K562 (cell line): Measurements from ENCODE around the gene ABHD5. TPM values are rescaled to one million over a fixed set of nuclear protein-coding genes. Genes with fewer than 3 reads are reported as not detected.

Source experiments
- CEBPG ChIP-seq, 3 experiments: fragments of 200-800 bp in 1 of 3; sonication (Bioruptor generic) in 1 of 3; sonication (generic) in 1 of 3; formaldehyde crosslinking in 1 of 3; IDR thresholded peaks in 2 of 3; conservative IDR thresholded peaks in 1 of 3; 2 replicates each; pipeline versions ENCODE4 v1.6.1 to v1.8.0; 2016 to 2022; ENCODE audit warnings: missing compliant biosample characterization in 2 of 3, missing genetic modification characterization in 2 of 3, mild to moderate bottlenecking in 1 of 3, missing genetic modification reagents in 1 of 3
- CHD4 ChIP-seq: fragments of 200-600 bp; sonication (generic); IDR thresholded peaks from 3 replicates; pipeline ENCODE4 v1.6.1; 2012; ENCODE audit warnings: low read depth, mild to moderate bottlenecking, mixed read lengths, low read length, inconsistent platforms; ENCODE audit not compliant: insufficient read depth, insufficient replicate concordance, poor library complexity, severe bottlenecking
- EHMT2 ChIP-seq: fragments of 450-650 bp; IDR thresholded peaks from 2 replicates; pipeline ENCODE4 v1.6.1; 2018; ENCODE audit warnings: antibody characterized with exemption
- FOXA3 ChIP-seq, 2 experiments: fragments of 450-650 bp in 1 of 2; sonication (generic) in 1 of 2; formaldehyde crosslinking; IDR thresholded peaks in 1 of 2; conservative IDR thresholded peaks in 1 of 2; 2 replicates each; pipeline versions ENCODE4 v1.4.0 to v1.8.0; 2020 to 2022; ENCODE audit warnings: mild to moderate bottlenecking in 2 of 2, missing genetic modification reagents in 1 of 2
- MLLT1 ChIP-seq, 2 experiments: fragments of 450-650 bp; IDR thresholded peaks; 2 replicates each; pipeline ENCODE4 v1.6.1; 2016
- RHOXF2B ChIP-seq: fragments of 250-450 bp; sonication (Bioruptor Pico); conservative IDR thresholded peaks from 2 replicates; pipeline ENCODE4 v1.5.1; 2021
- ZC3H4 ChIP-seq: sonication (generic); formaldehyde crosslinking; IDR thresholded peaks from 2 replicates; pipeline ENCODE4 v1.9.0; 2021; ENCODE audit warnings: missing genetic modification reagents, borderline replicate concordance
- ZNF239 ChIP-seq: fragments of 250-450 bp; sonication (Bioruptor Pico); IDR thresholded peaks from 2 replicates; pipeline ENCODE4 v1.4.0; 2020; ENCODE audit warnings: mild to moderate bottlenecking
- polyA plus RNA-seq, 8 experiments: library from polyadenylated mRNA; depleted of rRNA in 4 of 8; stranded (reverse) in 5 of 8; unstranded in 3 of 8; fragments of >200 nt; fragmentation: Nextera tagmentation in 2 of 8; fragmentation: Illumina TruSeq in 1 of 8; extraction: Ambion mirVana in 2 of 8; extraction: Trizol in 1 of 8; gene quantifications; 2 replicates each; pipeline versions ENCODE4 v1.2.1 to v1.2.3, GENCODE V29; 2011 to 2014; ENCODE audit warnings: inconsistent platforms in 1 of 8, missing spikeins in 1 of 8
- total RNA-seq, 7 experiments: library from RNA; depleted of rRNA in 6 of 7; stranded (reverse); fragments of >200 nt in 6 of 7; fragmentation: Illumina TruSeq in 2 of 7; extraction: Trizol in 2 of 7; gene quantifications; 2 replicates each; pipeline versions ENCODE4 v1.2.1 to v1.2.3, GENCODE V29; 2011 to 2021; ENCODE audit warnings: low replicate concordance in 1 of 7
- TF ChIP-seq, protein P1 (sequence below), 2 experiments: fragments of 250-450 bp in 1 of 2; fragments of 450-650 bp in 1 of 2; sonication (Bioruptor Pico) in 1 of 2; IDR thresholded peaks; 2 replicates each; pipeline versions ENCODE4 v1.6.1 to v1.8.0; 2016 to 2021; ENCODE audit warnings: mild to moderate bottlenecking in 2 of 2, moderate library complexity in 2 of 2, missing compliant biosample characterization in 1 of 2, missing genetic modification characterization in 1 of 2
- TF ChIP-seq, protein P2 (sequence below), 2 experiments: fragments of 450-650 bp; formaldehyde crosslinking in 1 of 2; IDR thresholded peaks; 2 replicates each; pipeline versions ENCODE4 v1.4.0 to v1.6.1; 2014 to 2020; ENCODE audit warnings: mild to moderate bottlenecking in 2 of 2, borderline replicate concordance in 1 of 2, low read depth in 1 of 2
- TF ChIP-seq, protein P3 (sequence below): fragments of 200-800 bp; sonication (Bioruptor generic); IDR thresholded peaks from 2 replicates; pipeline ENCODE4 v1.6.1; 2017; ENCODE audit warnings: missing genetic modification characterization, missing compliant biosample characterization

The ABHD5 gene
- total and polyA plus RNA-seq, 9 of the 15 experiments (the other 6 are each of a cell fraction or from before 2014, with no cell fraction given): 27.8 to 61.7 (median 39.9) TPM

DNA sequence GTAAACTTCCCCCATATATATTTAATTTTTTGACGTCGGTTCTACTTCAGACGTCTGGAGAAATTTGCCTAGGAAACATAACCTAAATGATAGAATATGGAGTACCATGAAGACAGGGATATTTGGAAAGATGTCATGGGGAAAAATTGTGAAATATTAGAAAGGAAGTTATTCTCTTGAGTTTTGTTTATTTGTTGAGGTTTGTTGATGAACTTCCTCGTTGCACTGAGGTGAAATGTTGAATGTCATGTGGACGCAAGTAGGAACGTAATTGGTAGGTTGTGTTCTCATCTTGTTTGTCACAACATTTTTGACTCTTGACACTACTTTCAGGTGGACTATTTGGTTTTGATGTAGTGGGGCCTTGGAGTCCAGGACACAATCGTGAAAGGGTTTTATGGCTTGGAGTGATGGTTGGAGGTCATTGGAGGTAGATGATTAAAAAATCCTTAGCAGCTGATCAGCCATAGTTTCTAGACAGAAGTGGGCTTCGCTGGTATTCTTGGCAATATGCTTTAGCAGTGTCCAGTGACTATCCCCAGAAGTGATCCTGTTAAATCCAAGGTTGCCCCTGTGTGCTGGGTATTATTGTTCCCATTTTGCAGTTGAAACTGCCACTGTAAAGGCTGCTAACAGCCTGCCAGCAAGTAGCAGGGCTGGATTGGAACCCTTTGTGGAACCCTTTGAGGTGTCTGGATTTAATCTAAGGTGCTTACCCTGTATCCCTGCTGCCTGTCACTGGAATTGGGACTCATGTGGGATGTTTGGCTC, 1.5 kb downstream of the ABHD5 start (continued):
- TF ChIP-seq MLLT1 (IDR thresholded peaks at IDR 0.05) (peak in 1 of 2 experiments; percentile 40; a peak in 1 of 4 replicates), RHOXF2B (CRISPR knock-in tag) (no peak), FOXA3 (CRISPR knock-in tag; conservative IDR thresholded peaks at IDR 0.05 in 1 of 2, IDR thresholded peaks at IDR 0.05 in 1 of 2) (0 out of 4 replicates have a peak, but pooled peaks of 1 of the 2 experiments have one; percentile 10), ZC3H4 (CRISPR knock-in tag) (no peak), CHD4 (no peak), CEBPG (CRISPR knock-in tag; IDR thresholded peaks at IDR 0.05) (no peak), CEBPG (tag; conservative IDR thresholded peaks at IDR 0.05 in 1 of 2, IDR thresholded peaks at IDR 0.05 in 1 of 2) (peak; percentile 52 to 65; a peak in 3 of 4 replicates), ZNF239 (no peak), EHMT2 (peak; percentile 43; the same call in 1 of the 2 replicates)
- TF ChIP-seq, protein P1, sequence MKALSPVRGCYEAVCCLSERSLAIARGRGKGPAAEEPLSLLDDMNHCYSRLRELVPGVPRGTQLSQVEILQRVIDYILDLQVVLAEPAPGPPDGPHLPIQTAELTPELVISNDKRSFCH (CRISPR knock-in tag; IDR thresholded peaks at IDR 0.05): no peak
- TF ChIP-seq, protein P1 (tag; IDR thresholded peaks at IDR 0.05): peak; percentile 19; the same call in 1 of the 2 replicates
- TF ChIP-seq, protein P2, sequence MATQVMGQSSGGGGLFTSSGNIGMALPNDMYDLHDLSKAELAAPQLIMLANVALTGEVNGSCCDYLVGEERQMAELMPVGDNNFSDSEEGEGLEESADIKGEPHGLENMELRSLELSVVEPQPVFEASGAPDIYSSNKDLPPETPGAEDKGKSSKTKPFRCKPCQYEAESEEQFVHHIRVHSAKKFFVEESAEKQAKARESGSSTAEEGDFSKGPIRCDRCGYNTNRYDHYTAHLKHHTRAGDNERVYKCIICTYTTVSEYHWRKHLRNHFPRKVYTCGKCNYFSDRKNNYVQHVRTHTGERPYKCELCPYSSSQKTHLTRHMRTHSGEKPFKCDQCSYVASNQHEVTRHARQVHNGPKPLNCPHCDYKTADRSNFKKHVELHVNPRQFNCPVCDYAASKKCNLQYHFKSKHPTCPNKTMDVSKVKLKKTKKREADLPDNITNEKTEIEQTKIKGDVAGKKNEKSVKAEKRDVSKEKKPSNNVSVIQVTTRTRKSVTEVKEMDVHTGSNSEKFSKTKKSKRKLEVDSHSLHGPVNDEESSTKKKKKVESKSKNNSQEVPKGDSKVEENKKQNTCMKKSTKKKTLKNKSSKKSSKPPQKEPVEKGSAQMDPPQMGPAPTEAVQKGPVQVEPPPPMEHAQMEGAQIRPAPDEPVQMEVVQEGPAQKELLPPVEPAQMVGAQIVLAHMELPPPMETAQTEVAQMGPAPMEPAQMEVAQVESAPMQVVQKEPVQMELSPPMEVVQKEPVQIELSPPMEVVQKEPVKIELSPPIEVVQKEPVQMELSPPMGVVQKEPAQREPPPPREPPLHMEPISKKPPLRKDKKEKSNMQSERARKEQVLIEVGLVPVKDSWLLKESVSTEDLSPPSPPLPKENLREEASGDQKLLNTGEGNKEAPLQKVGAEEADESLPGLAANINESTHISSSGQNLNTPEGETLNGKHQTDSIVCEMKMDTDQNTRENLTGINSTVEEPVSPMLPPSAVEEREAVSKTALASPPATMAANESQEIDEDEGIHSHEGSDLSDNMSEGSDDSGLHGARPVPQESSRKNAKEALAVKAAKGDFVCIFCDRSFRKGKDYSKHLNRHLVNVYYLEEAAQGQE (IDR thresholded peaks at IDR 0.05; ENCODE audit: borderline replicate concordance): no peak
- TF ChIP-seq, protein P2 (CRISPR knock-in tag; IDR thresholded peaks at IDR 0.05; ENCODE audit: low read depth): no peak
- TF ChIP-seq, protein P3, sequence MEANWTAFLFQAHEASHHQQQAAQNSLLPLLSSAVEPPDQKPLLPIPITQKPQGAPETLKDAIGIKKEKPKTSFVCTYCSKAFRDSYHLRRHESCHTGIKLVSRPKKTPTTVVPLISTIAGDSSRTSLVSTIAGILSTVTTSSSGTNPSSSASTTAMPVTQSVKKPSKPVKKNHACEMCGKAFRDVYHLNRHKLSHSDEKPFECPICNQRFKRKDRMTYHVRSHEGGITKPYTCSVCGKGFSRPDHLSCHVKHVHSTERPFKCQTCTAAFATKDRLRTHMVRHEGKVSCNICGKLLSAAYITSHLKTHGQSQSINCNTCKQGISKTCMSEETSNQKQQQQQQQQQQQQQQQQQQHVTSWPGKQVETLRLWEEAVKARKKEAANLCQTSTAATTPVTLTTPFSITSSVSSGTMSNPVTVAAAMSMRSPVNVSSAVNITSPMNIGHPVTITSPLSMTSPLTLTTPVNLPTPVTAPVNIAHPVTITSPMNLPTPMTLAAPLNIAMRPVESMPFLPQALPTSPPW: no peak
